22Rv1 (cell line): ENCODE data around the gene RBM20.

ENCODE experiments used
- ZFX ChIP-seq: fragments of 450-650 bp; IDR thresholded peaks from 2 replicates; pipeline ENCODE4 v1.6.1; 2017; ENCODE audit warnings: antibody characterized with exemption, borderline replicate concordance
- TF ChIP-seq, protein P1 (sequence below): fragments of 450-650 bp; IDR thresholded peaks from 2 replicates; pipeline ENCODE4 v1.5.1; 2017; ENCODE audit warnings: mild to moderate bottlenecking

DNA sequence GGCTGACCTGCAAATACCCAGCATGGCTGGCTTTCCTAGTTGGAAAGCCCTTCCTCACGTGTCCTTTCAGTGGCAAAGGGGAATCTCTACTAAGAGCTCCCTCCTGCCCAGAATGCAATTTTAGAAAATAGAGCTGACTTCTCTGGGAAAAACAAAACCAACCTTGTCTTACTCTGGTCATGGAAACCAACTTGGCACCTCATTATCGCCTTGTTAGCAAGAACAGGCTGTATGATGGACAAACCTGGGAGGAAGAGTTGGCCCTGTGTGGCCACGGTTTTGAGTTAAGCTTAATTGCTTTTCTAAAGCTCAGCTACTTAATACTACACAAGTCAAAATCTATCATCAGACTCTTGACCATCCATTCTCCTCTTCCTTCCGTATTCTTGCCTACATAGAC lies 133.5 kb downstream of the RBM20 start:
- TF ChIP-seq, protein P1, sequence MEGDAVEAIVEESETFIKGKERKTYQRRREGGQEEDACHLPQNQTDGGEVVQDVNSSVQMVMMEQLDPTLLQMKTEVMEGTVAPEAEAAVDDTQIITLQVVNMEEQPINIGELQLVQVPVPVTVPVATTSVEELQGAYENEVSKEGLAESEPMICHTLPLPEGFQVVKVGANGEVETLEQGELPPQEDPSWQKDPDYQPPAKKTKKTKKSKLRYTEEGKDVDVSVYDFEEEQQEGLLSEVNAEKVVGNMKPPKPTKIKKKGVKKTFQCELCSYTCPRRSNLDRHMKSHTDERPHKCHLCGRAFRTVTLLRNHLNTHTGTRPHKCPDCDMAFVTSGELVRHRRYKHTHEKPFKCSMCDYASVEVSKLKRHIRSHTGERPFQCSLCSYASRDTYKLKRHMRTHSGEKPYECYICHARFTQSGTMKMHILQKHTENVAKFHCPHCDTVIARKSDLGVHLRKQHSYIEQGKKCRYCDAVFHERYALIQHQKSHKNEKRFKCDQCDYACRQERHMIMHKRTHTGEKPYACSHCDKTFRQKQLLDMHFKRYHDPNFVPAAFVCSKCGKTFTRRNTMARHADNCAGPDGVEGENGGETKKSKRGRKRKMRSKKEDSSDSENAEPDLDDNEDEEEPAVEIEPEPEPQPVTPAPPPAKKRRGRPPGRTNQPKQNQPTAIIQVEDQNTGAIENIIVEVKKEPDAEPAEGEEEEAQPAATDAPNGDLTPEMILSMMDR, result no peak
- no peak for TF ChIP-seq ZFX
